Mucosa of rectum (tissue), 2 donors: ENCODE measurements around the gene GDAP2.

ENCODE experiments used
- H3K27ac ChIP-seq, 2 donors: one replicate each; pipeline ENCODE4 v1.7.0; 2013; ENCODE audit warnings: inconsistent platforms in 2 of 2, low read depth in 2 of 2, low read length in 2 of 2
- H3K27me3 ChIP-seq, 2 donors: one replicate each; pipeline ENCODE4 v1.7.0; 2013; ENCODE audit warnings: low read length in 2 of 2; ENCODE audit not compliant: control insufficient read depth in 2 of 2, insufficient read depth in 2 of 2
- H3K36me3 ChIP-seq, 2 donors: one replicate each; pipeline ENCODE4 v1.7.0; 2013; ENCODE audit warnings: low read length in 2 of 2; ENCODE audit not compliant: control insufficient read depth in 2 of 2, insufficient read depth in 2 of 2
- H3K4me1 ChIP-seq, 2 donors: one replicate each; pipeline ENCODE4 v1.7.0; 2013; ENCODE audit warnings: low read length in 2 of 2, mild to moderate bottlenecking in 1 of 2; ENCODE audit not compliant: control insufficient read depth in 2 of 2, insufficient read depth in 2 of 2
- H3K4me3 ChIP-seq, 2 donors: one replicate each; pipeline ENCODE4 v1.7.0; 2013; ENCODE audit warnings: low read length in 2 of 2
- H3K9ac ChIP-seq, 2 donors: one replicate each; pipeline ENCODE4 v1.7.0; 2013; ENCODE audit warnings: low read length in 2 of 2, low read depth in 1 of 2, mild to moderate bottlenecking in 1 of 2
- H3K9me3 ChIP-seq, 2 donors: one replicate each; pipeline ENCODE4 v1.7.0; 2013; ENCODE audit warnings: low read length in 2 of 2; ENCODE audit not compliant: control insufficient read depth in 2 of 2
- donor health status: healthy.
- donor health status: Normal muscosa, but diverticular disease.

GDAP2 gene

DNA sequence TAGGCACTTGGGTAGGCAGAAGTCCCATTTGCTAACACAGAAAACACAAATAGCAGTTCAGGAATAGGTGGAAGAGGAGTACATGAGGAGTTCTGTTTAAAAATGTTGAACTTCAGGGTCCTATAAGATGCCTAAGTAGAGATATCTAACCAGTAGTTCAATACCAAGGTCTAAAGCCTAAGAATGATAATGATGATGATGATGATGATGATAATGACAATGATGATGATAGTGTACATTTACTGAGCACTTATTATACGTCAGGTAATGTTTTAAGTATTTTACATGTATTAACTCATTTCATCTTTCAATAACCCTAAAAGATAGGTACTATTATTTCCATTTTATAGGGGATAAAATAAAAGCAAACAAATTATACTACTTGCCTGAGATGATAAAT is 50.1 kb downstream of the GDAP2 start:
- H3K9me3 ChIP-seq = no peaks in the 10 kb centered on the region
- no peaks in the 10 kb centered on the region for H3K27me3 ChIP-seq
- H3K27ac ChIP-seq = no peak overlapping the region
- peaks cover 54 to 59% of the 10 kb centered on the region in 2 donors for H3K36me3 ChIP-seq
- no peaks in the 10 kb centered on the region for H3K4me1 ChIP-seq
- H3K4me3 ChIP-seq = no peak overlapping the region
- H3K9ac ChIP-seq = no peak overlapping the region

GRCh38 chr1:117877823-117878222 is 51.6 kb downstream of the GDAP2 start:
- Histone ChIP-seq H3K27ac (no peak overlapping the region), H3K9ac (no peak overlapping the region), H3K4me1 (no peaks in the 10 kb centered on the region), H3K4me3 (no peak overlapping the region), H3K9me3 (no peaks in the 10 kb centered on the region), H3K36me3 (peaks cover 54 to 62% of the 10 kb centered on the region in 2 donors), H3K27me3 (no peaks in the 10 kb centered on the region)

DNA sequence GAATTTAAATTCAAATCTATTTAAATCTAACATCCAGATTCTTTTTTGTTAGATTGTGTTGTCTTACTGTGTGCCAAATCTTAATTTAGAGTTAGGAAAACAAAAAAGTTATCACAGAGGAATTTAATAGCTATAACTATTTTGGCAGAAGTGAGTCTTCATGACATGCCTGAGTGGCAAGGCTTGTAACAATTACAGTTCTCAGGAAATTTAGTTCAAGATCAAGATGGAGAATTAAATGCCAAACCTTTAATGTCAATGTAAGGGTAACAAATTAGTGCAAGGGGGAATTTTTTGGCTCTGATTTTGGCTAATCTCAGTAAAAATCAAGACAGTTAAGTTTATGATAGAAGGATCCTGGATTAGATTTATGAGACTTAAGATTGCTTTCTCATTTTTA is 58.4 kb downstream of the GDAP2 start:
- H3K4me1 ChIP-seq = no peaks in the 10 kb centered on the region
- H3K36me3 ChIP-seq = peaks cover 50 to 53% of the 10 kb centered on the region in 2 donors
- H3K27me3 ChIP-seq = no peaks in the 10 kb centered on the region
- no peak overlapping the region for H3K27ac ChIP-seq
- H3K9me3 ChIP-seq = no peaks in the 10 kb centered on the region
- H3K4me3 ChIP-seq = no peak overlapping the region
- H3K9ac ChIP-seq = no peak overlapping the region

DNA sequence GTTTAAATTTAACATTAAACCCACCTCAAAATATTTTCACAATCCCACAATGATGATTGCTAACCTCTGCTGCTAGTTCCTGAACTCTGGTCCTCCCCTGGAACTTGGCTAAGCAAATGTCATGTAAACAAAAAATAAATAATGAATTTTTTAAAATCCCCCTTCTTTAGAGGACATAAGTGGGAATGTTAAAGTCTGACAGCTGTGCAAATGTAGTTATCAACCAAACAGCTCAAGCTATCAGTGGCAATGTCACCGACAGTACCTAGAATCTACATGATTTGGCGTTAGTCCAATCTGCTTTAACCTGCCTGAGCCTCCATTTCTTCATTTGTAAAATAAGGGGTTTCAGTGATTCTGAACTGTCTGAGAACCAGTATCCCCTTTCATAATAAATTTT is 67.7 kb downstream of the GDAP2 start:
- Histone ChIP-seq H3K27ac (no peak overlapping the region), H3K9me3 (no peaks in the 10 kb centered on the region), H3K36me3 (peaks cover 11 to 15% of the 10 kb centered on the region in 2 donors), H3K4me1 (no peaks in the 10 kb centered on the region), H3K9ac (no peak overlapping the region), H3K27me3 (no peaks in the 10 kb centered on the region), H3K4me3 (no peak overlapping the region)

GRCh38 chr1:117860896-117861610 is 68.4 kb downstream of the GDAP2 start:
- Histone ChIP-seq H3K4me1 (no peaks in the 10 kb centered on the region), H3K9me3 (no peaks in the 10 kb centered on the region), H3K27me3 (no peaks in the 10 kb centered on the region), H3K4me3 (no peak overlapping the region), H3K27ac (no peak overlapping the region), H3K36me3 (peaks cover 4 to 9% of the 10 kb centered on the region in 2 donors), H3K9ac (no peak overlapping the region)

- no peak overlapping the region for H3K4me3 ChIP-seq
- no peak overlapping the region for H3K27ac ChIP-seq
- no peaks in the 10 kb centered on the region for H3K27me3 ChIP-seq
- H3K9me3 ChIP-seq = no peaks in the 10 kb centered on the region
- H3K4me1 ChIP-seq = no peaks in the 10 kb centered on the region
- H3K9ac ChIP-seq = no peak overlapping the region
- peaks cover 0 to 2% of the 10 kb centered on the region in 2 donors for H3K36me3 ChIP-seq
Observed at GRCh38 chr1:117859901-117860300, 69.5 kb downstream of the GDAP2 start.

DNA sequence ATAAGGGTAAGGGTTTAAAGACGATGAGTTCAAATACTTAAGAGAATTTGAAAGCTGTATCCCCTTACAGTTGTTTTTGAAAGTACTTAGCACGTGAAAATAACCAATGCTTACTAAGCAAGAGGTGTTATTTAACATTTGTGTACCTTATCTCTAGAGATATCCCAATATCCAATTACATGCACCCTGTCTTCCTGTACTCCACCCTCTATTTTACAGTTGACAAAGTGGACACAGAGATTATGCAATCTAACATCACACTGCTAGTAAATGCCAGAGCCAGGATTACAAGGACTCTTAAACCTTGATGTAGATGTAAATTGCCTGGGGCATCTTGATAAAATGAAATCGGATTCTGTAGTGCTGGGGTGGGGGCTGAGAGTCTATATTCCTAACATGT is 72.0 kb downstream of the GDAP2 start:
- Histone ChIP-seq H3K4me1 (no peaks in the 10 kb centered on the region), H3K4me3 (no peak overlapping the region), H3K36me3 (no peaks in the 10 kb centered on the region), H3K9me3 (no peaks in the 10 kb centered on the region), H3K27me3 (no peaks in the 10 kb centered on the region), H3K9ac (no peak overlapping the region), H3K27ac (no peak overlapping the region)

DNA sequence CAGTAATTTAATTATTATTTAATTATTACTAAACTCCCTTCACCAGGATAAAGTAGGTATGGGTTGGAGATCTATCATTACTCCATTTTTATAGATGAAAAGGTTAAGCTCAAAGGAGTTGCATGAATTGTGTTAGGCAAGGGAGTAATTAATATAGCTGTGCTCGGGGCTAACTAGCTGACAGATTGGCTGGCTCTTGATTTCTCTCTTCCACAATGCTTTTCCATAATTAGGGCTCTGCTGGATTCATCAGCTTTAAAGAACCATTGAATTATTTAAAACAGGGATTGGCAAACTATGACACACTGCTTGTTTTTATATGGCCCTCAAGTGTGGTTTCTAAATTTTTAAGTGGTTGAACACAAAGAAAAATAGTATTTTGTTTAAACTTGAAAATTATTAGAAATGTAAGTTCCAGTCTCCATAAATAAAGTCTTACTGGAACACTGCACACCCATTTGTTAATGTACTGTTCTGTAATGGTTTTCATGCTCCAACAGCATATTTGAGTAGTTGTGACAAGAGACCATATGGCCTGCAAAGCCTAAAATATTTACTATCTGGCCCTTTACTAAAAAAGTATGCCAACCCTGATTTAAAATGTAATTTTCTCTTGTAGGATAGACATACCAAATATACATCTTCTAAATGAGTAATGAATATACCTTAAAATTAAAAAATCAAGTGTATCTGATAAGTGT is 76.4 kb downstream of the GDAP2 start:
- H3K4me3 ChIP-seq = no peak overlapping the region
- H3K9ac ChIP-seq = no peak overlapping the region
- no peaks in the 10 kb centered on the region for H3K4me1 ChIP-seq
- no peak overlapping the region for H3K27ac ChIP-seq
- H3K9me3 ChIP-seq = no peaks in the 10 kb centered on the region
- H3K27me3 ChIP-seq = no peaks in the 10 kb centered on the region
- no peaks in the 10 kb centered on the region for H3K36me3 ChIP-seq

DNA sequence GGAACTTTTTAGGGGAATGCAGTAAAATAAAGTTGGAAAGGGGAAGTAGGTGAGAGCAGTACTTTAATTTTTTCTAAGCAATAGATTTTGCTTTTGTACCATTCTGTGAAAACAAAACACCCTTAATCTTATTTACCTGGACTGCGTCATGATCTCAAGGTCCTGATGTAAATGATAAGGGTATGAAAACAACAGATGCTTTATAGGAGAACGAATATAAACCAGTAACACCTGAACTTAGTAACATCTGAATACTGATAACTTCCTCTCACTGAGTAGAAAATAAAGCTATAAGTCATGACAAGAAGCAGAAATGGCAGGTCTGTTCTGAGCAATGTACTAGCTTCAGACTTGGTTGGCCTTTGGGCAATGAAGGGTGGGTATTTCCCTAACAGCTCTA is 77.7 kb downstream of the GDAP2 start:
- H3K9ac ChIP-seq = no peak overlapping the region
- no peaks in the 10 kb centered on the region for H3K9me3 ChIP-seq
- no peaks in the 10 kb centered on the region for H3K36me3 ChIP-seq
- no peak overlapping the region for H3K27ac ChIP-seq
- H3K27me3 ChIP-seq = no peaks in the 10 kb centered on the region
- H3K4me3 ChIP-seq = no peak overlapping the region
- H3K4me1 ChIP-seq = no peaks in the 10 kb centered on the region

GRCh38 chr1:117846674-117847425 is 82.6 kb downstream of the GDAP2 start:
- H3K9me3 ChIP-seq = no peaks in the 10 kb centered on the region
- no peaks in the 10 kb centered on the region for H3K4me1 ChIP-seq
- H3K27ac ChIP-seq = no peak overlapping the region
- H3K9ac ChIP-seq = no peak overlapping the region
- no peaks in the 10 kb centered on the region for H3K36me3 ChIP-seq
- H3K27me3 ChIP-seq = no peaks in the 10 kb centered on the region
- no peak overlapping the region for H3K4me3 ChIP-seq
